ENCODE data around the gene KDM6A.
"Not testable (repeated sequence)": the region's sequence is repeated elsewhere in the genome, so short reads cannot be mapped to it uniquely, and the experiment has no call there.

Gene KDM6A

GRCh38 chrX:44872821-44873414 lies at the start of gene KDM6A:
TSS of gene KDM6A (plus strand) at chrX:44873188. CDS start at chrX:44873552, 364 bp downstream.
- peak; percentile 95 for DNase-seq

GRCh38 chrX:44823193-44823592 lies 49.8 kb upstream of the KDM6A start:
- not testable (repeated sequence) for DNase-seq

- DNase-seq = no peak
Observed at GRCh38 chrX:44828008-44828605, 44.9 kb upstream of the KDM6A start.

GRCh38 chrX:44829832-44830231 lies 43.2 kb upstream of the KDM6A start:
- no peak for DNase-seq

GRCh38 chrX:44842550-44843317 lies 30.3 kb upstream of the KDM6A start:
- DNase-seq = no peak

- no peak for DNase-seq
Observed at GRCh38 chrX:44843318-44843702, 29.7 kb upstream of the KDM6A start.

GRCh38 chrX:44843753-44844152 lies 29.2 kb upstream of the KDM6A start, which contains the start of gene DUSP21:
TSS of gene DUSP21 (plus strand) at chrX:44844021. CDS start at chrX:44844133, 112 bp downstream.
- no peak for DNase-seq

- no peak for DNase-seq
Observed at GRCh38 chrX:44844204-44844603, 28.8 kb upstream of the KDM6A start.

- not testable (repeated sequence) for DNase-seq
Observed at GRCh38 chrX:44850891-44851290, 22.1 kb upstream of the KDM6A start.

GRCh38 chrX:44871114-44871645 lies 1.8 kb upstream of the KDM6A start:
- DNase-seq = no peak

- peak; percentile 18 for DNase-seq
Observed at GRCh38 chrX:44871931-44872820, 812 bp upstream of the KDM6A start.

- peak; percentile 39 for DNase-seq
Observed at GRCh38 chrX:44873415-44874276, 658 bp downstream of the KDM6A start.

- peak; percentile 32 for DNase-seq
Observed at GRCh38 chrX:44874420-44875184, 1.6 kb downstream of the KDM6A start.

GRCh38 chrX:44875185-44875489 lies 2.1 kb downstream of the KDM6A start:
- no peak for DNase-seq

GRCh38 chrX:44876086-44876485 lies 3.1 kb downstream of the KDM6A start:
- no peak for DNase-seq

GRCh38 chrX:44876767-44877166 lies 3.8 kb downstream of the KDM6A start:
- DNase-seq = no peak

GRCh38 chrX:44878780-44879179 lies 5.8 kb downstream of the KDM6A start:
- DNase-seq = no peak

GRCh38 chrX:44881549-44881948 lies 8.6 kb downstream of the KDM6A start:
- DNase-seq = no peak

- no peak for DNase-seq
Observed at GRCh38 chrX:44882635-44883034, 9.6 kb downstream of the KDM6A start.

- DNase-seq = no peak
Observed at GRCh38 chrX:44884944-44885343, 12.0 kb downstream of the KDM6A start.

- no peak for DNase-seq
Observed at GRCh38 chrX:44889824-44890223, 16.8 kb downstream of the KDM6A start.

Measured in activated CD4-positive, alpha-beta T cell treated with anti-CD3 and anti-CD28 coated beads, Interleukin-2, amount 50 U/mL, for 1 hour (primary cell).